ENCODE data around the gene KIF26B. TPM values are rescaled to one million over a fixed set of nuclear protein-coding genes. Genes with fewer than 3 reads are reported as not detected.

KIF26B gene
- total RNA-seq, 1 experiment from 2014 or later, result 0.04 TPM

GRCh38 chr1:245155272-245156040 is 671 bp downstream of the KIF26B start:
- intact Hi-C loops (cut with micrococcal nuclease), result loop anchor here (10.0 kb wide), 1 partner anchor 729 kb away; no protein-coding TSS in a partner anchor
- H3K9me2 ChIP-seq (replicated peaks; ENCODE audit: low read length), result no peaks in the 10 kb centered on the region
- ChIA-PET POLR2A (ENCODE audit: unreplicated experiment) (no interaction called here), CTCF (interaction anchor here (0.6 kb wide), 2 partner anchors 226 to 1339 kb away, joined by 3 to 9 read pairs; no protein-coding TSS in a partner anchor)
- no peaks in the 10 kb centered on the region for H3K36me3 ChIP-seq (ENCODE audit: low read depth, low read length)
- peaks cover 78% of the 10 kb centered on the region for H3K27me3 ChIP-seq (ENCODE audit: low read length)
- no peaks in the 10 kb centered on the region for H3K9me3 ChIP-seq (ENCODE audit: low read length)
- H4K20me1 ChIP-seq (ENCODE audit: low read length), result no peaks in the 10 kb centered on the region
- peak overlapping the region; percentile 65 for H3K4me3 ChIP-seq (ENCODE audit: low read length)
- DNase-seq (peak; percentile 37), ATAC-seq (no peak)
- TF ChIP-seq EZH2phosphoT487 (IDR thresholded peaks at IDR 0.05; ENCODE audit: borderline replicate concordance, low read length) (peak; percentile 53), EZH2 (IDR thresholded peaks at IDR 0.05; ENCODE audit: low read length, unreplicated experiment) (peak; percentile 65), CTCF (conservative IDR thresholded peaks at IDR 0.05; ENCODE audit: low read depth, low read length) (no peak)
- peaks cover 30% of the 10 kb centered on the region for H3K4me1 ChIP-seq (ENCODE audit: insufficient read depth, low read length)
- no peak overlapping the region for H3K27ac ChIP-seq (ENCODE audit: low read length)
- BruUV-seq (replicated peaks), result no TSS peak
- H3F3A ChIP-seq (ENCODE audit: low read length, unreplicated experiment), result no peaks in the 10 kb centered on the region
- H3K79me2 ChIP-seq (ENCODE audit: low read length), result no peaks in the 10 kb centered on the region
- H2AFZ ChIP-seq (ENCODE audit: low read length), result peak overlapping the region; percentile 91
- H3K4me2 ChIP-seq (ENCODE audit: low read length), result peak overlapping the region; percentile 94
- H3K9ac ChIP-seq (ENCODE audit: low read length), result no peak overlapping the region

GRCh38 chr1:245156041-245156735 is 1.4 kb downstream of the KIF26B start:
- H3K27me3 ChIP-seq (ENCODE audit: low read length), result peaks cover 80% of the 10 kb centered on the region
- H3K9me3 ChIP-seq (ENCODE audit: low read length), result no peaks in the 10 kb centered on the region
- H3K36me3 ChIP-seq (ENCODE audit: low read depth, low read length), result no peaks in the 10 kb centered on the region
- peak overlapping the region; percentile 94 for H3K4me2 ChIP-seq (ENCODE audit: low read length)
- peak overlapping the region; percentile 91 for H2AFZ ChIP-seq (ENCODE audit: low read length)
- POLR2A ChIA-PET (ENCODE audit: unreplicated experiment), result interaction anchor here (0.7 kb wide), 1 partner anchor 560 kb away, joined by 4 read pairs; no protein-coding TSS in a partner anchor
- H3K4me3 ChIP-seq (ENCODE audit: low read length), result peak overlapping the region; percentile 65
- peaks cover 30% of the 10 kb centered on the region for H3K4me1 ChIP-seq (ENCODE audit: insufficient read depth, low read length)
- intact Hi-C loops (cut with micrococcal nuclease), result loop anchor here (10.0 kb wide), 1 partner anchor 729 kb away; no protein-coding TSS in a partner anchor
- H3F3A ChIP-seq (ENCODE audit: low read length, unreplicated experiment), result no peaks in the 10 kb centered on the region
- BruUV-seq (replicated peaks), result no TSS peak
- no peak overlapping the region for H3K27ac ChIP-seq (ENCODE audit: low read length)
- H3K9ac ChIP-seq (ENCODE audit: low read length), result no peak overlapping the region
- ATAC-seq (peak; percentile 85), DNase-seq (peak; percentile 89)
- CTCF ChIA-PET, result interaction anchor here (0.6 to 1.1 kb wide), 3 partner anchors 733 to 1338 kb away, joined by 3 to 5 read pairs (median 4); no protein-coding TSS in a partner anchor
- no peaks in the 10 kb centered on the region for H3K9me2 ChIP-seq (replicated peaks; ENCODE audit: low read length)
- TF ChIP-seq CTCF (conservative IDR thresholded peaks at IDR 0.05; ENCODE audit: low read depth, low read length) (peak; percentile 70), EZH2 (IDR thresholded peaks at IDR 0.05; ENCODE audit: low read length, unreplicated experiment) (no peak), EZH2phosphoT487 (IDR thresholded peaks at IDR 0.05; ENCODE audit: borderline replicate concordance, low read length) (no peak)
- no peaks in the 10 kb centered on the region for H3K79me2 ChIP-seq (ENCODE audit: low read length)
- H4K20me1 ChIP-seq (ENCODE audit: low read length), result no peaks in the 10 kb centered on the region
